ENCODE data around the gene IPO4. TPM values are rescaled to one million over a fixed set of nuclear protein-coding genes. Genes with fewer than 3 reads are reported as not detected.

IPO4 gene
- total RNA-seq, 1 donor from 2014 or later: 80.3 TPM

DNA sequence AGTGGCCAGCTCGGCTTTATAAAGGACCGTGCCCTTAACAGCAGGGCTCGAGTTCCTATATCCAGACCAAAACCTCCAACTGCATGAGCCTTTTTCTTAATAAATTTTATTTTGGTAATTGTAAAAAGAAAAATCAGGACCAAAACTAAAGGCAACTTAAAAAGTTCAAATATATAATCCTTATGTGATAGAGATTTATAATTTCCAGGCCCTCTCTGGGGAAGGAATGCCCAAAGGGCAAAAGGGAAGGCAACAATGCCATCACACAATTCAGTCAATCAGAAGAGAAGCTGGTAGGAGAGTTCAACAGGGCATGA, 401 bp upstream of the IPO4 start:
- CTCF ChIA-PET: interaction anchor here (0.7 to 2.6 kb wide), 5 partner anchors 24 to 145 kb away, joined by 3 to 11 read pairs (median 5); partner anchors contain the start of genes CHMP4A, CIDEB and IRF9
- peak overlapping the region; percentile 87 for H3K27ac Mint-ChIP-seq
- DNase-seq (no peak), ATAC-seq (ENCODE audit: low read depth) (no peak)
- peaks cover 35% of the 10 kb centered on the region for H3K4me1 Mint-ChIP-seq
- peaks cover 64% of the 10 kb centered on the region for H3K36me3 Mint-ChIP-seq (ENCODE audit: low read depth)
- no peaks in the 10 kb centered on the region for H3K27me3 Mint-ChIP-seq
- intact Hi-C loops (cut with micrococcal nuclease): loop anchor here (2.0 kb wide), 1 partner anchor 42 kb away; the partner anchor contains the start of genes PSME2 and RNF31
- H3K4me3 Mint-ChIP-seq: peak overlapping the region; percentile 91
- H3K9me3 Mint-ChIP-seq: no peaks in the 10 kb centered on the region
- TF ChIP-seq, protein P1, sequence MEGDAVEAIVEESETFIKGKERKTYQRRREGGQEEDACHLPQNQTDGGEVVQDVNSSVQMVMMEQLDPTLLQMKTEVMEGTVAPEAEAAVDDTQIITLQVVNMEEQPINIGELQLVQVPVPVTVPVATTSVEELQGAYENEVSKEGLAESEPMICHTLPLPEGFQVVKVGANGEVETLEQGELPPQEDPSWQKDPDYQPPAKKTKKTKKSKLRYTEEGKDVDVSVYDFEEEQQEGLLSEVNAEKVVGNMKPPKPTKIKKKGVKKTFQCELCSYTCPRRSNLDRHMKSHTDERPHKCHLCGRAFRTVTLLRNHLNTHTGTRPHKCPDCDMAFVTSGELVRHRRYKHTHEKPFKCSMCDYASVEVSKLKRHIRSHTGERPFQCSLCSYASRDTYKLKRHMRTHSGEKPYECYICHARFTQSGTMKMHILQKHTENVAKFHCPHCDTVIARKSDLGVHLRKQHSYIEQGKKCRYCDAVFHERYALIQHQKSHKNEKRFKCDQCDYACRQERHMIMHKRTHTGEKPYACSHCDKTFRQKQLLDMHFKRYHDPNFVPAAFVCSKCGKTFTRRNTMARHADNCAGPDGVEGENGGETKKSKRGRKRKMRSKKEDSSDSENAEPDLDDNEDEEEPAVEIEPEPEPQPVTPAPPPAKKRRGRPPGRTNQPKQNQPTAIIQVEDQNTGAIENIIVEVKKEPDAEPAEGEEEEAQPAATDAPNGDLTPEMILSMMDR (IDR thresholded peaks at IDR 0.05): no peak
- POLR2A ChIA-PET: interaction anchor here (0.6 to 3.7 kb wide), 18 partner anchors 8 to 112 kb away, joined by 3 to 44 read pairs (median 6); partner anchors contain the start of genes CHMP4A, DCAF11, EMC9 and IRF9

DNA sequence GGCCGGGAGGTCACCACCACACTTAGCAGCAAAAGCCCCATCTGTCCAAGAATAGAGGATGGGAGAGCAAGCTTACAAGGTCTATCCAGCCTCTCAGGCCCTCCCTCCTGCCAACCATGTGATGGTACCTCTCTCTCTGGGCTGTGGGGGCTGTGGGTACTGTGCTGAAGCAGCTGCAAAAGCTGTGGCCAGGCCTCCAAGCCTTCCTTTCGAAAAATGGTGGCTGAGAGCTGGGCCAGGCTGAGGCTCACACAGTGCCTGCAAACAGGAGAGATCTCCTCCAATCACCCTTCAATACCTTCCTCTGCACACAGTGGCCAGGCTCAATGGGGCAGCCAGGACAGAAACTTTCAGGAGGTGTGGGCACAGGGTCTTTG, 1.1 kb downstream of the IPO4 start:
- ATAC-seq (ENCODE audit: low read depth): no peak
- Mint-ChIP-seq H3K4me1 (peaks cover 27% of the 10 kb centered on the region), H3K27me3 (no peaks in the 10 kb centered on the region), H3K27ac (peak overlapping the region; percentile 61), H3K9me3 (no peaks in the 10 kb centered on the region), H3K36me3 (ENCODE audit: low read depth) (peaks cover 71% of the 10 kb centered on the region), H3K4me3 (peak overlapping the region; percentile 91)
- TF ChIP-seq, protein P1 (IDR thresholded peaks at IDR 0.05): no peak
- DNase-seq: no peak
- CTCF ChIA-PET: interaction anchor here (2.5 to 2.6 kb wide), 2 partner anchors 27 to 109 kb away, joined by 9 to 11 read pairs; partner anchors contain the start of gene IRF9
- POLR2A ChIA-PET: interaction anchor here (1.0 to 3.7 kb wide), 7 partner anchors 15 to 243 kb away, joined by 4 to 44 read pairs (median 11); partner anchors contain the start of genes CHMP4A, DHRS1, EMC9 and IRF9
- intact Hi-C loops (cut with micrococcal nuclease): no loop called here

DNA sequence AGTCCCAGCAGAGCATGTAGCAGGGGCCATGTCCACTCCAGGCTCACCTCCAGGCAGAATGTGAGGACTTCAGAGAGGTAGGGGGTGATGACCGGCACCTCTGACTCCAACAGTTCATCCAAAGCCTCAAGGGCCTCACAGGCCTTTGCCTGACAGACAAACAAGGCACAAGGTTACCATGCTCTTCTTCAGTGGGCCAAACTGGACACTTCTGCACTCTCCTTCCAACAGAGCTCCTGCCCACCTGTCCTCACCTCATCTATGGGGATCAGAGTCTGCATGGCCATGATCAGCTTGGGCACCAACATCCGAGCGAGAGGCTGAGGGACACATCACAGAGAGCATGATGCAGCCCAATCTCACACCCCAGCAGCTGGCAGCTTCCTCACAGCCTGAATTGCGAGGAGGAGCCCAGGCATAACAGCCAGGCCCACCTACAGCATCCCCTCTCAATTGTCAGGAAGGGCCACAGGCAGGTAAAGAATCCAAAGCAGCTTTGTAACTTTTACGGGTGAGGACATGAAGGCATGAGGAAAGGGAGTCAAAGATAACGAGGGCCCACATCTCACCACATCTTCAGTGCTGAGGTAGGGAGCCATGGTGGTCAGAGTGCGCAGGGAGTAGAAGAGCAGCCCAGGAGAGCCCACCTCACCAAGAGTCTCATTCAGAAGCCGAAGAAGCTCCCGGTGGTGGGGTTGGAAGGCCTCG, 1.6 kb downstream of the IPO4 start:
- ChIA-PET CTCF (interaction anchor here (2.6 kb wide), 1 partner anchor 110 kb away, joined by 9 read pairs; no protein-coding TSS in a partner anchor), POLR2A (interaction anchor here (0.6 to 3.7 kb wide), 7 partner anchors 15 to 243 kb away, joined by 3 to 44 read pairs (median 4); partner anchors contain the start of genes CHMP4A, DHRS1, IRF9 and KHNYN)
- H3K36me3 Mint-ChIP-seq (ENCODE audit: low read depth): peaks cover 71% of the 10 kb centered on the region
- H3K4me1 Mint-ChIP-seq: peaks cover 23% of the 10 kb centered on the region
- intact Hi-C loops (cut with micrococcal nuclease): no loop called here
- no peaks in the 10 kb centered on the region for H3K27me3 Mint-ChIP-seq
- TF ChIP-seq, protein P1 (IDR thresholded peaks at IDR 0.05): no peak
- ATAC-seq (ENCODE audit: low read depth) (no peak), DNase-seq (no peak)
- peak overlapping the region; percentile 45 for H3K4me3 Mint-ChIP-seq
- no peak overlapping the region for H3K27ac Mint-ChIP-seq
- H3K9me3 Mint-ChIP-seq: no peaks in the 10 kb centered on the region

DNA sequence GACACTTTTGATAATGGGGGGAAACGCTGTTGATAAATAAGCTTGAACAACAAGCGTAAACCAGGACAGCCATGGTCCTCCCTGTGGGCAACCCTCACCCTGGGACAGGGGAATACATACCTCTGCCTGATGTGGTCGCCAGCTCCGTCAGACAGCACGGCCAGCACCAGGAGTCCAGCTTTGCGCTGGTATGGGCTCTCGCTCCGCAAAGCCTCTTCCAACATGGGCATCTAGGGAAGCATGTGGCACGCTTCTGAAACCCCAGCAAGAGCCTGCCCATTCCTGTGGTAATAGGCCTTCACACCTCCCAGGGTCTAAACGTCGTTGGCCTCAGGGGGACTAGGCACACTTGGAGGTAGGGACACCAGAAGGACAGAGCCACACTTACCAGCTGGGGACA, 2.9 kb downstream of the IPO4 start:
- intact Hi-C loops (cut with micrococcal nuclease): no loop called here
- H3K36me3 Mint-ChIP-seq (ENCODE audit: low read depth): peaks cover 71% of the 10 kb centered on the region
- H3K27me3 Mint-ChIP-seq: no peaks in the 10 kb centered on the region
- DNase-seq (no peak), ATAC-seq (ENCODE audit: low read depth) (no peak)
- no peak overlapping the region for H3K27ac Mint-ChIP-seq
- ChIA-PET POLR2A (interaction anchor here (0.6 to 3.7 kb wide), 4 partner anchors 15 to 50 kb away, joined by 3 to 44 read pairs (median 4); partner anchors contain the start of genes CHMP4A, IRF9, MDP1 and PSME1), CTCF (no interaction called here)
- H3K4me1 Mint-ChIP-seq: peaks cover 23% of the 10 kb centered on the region
- H3K4me3 Mint-ChIP-seq: no peak overlapping the region
- no peaks in the 10 kb centered on the region for H3K9me3 Mint-ChIP-seq
- TF ChIP-seq, protein P1 (IDR thresholded peaks at IDR 0.05): no peak

DNA sequence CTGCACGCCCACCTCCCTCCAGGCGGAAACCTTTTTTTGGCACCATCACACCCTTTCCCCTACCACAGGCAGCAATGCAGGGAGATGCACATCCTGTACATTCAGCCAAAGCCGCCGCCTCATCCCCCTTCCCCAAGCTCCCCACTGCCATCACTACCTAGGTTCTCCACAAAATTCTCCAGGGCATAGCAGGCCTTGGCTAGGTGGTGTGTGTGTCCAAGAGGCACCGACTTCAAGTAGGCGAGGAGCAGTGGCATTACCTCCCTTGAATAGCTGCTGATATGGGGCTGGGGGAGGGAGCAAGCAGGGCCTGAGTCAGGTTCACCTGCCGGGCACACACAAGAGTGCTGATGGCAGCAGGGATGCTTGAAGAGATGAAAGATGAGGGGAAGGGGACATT, 3.6 kb downstream of the IPO4 start:
- Mint-ChIP-seq H3K4me1 (peaks cover 25% of the 10 kb centered on the region), H3K4me3 (no peak overlapping the region), H3K27me3 (no peaks in the 10 kb centered on the region), H3K36me3 (ENCODE audit: low read depth) (peaks cover 73% of the 10 kb centered on the region), H3K27ac (no peak overlapping the region), H3K9me3 (no peaks in the 10 kb centered on the region)
- no peak for DNase-seq
- ATAC-seq (ENCODE audit: low read depth): no peak
- CTCF ChIA-PET: no interaction called here
- POLR2A ChIA-PET: interaction anchor here (0.6 to 1.4 kb wide), 4 partner anchors 14 to 49 kb away, joined by 3 to 5 read pairs (median 4); partner anchors contain the start of genes IRF9 and PSME1
- TF ChIP-seq, protein P1 (IDR thresholded peaks at IDR 0.05): no peak
- intact Hi-C loops (cut with micrococcal nuclease): no loop called here

Data from activated B cell treated with CpG ODN at 0.5 μM for 24 hours (primary cell).